HG02759 (cell line): ENCODE measurements around the gene PAX6.
"Not testable (repeated sequence)": the region's sequence is repeated elsewhere in the genome, so short reads cannot be mapped to it uniquely, and the experiment has no call there.

Experiments used
- ATAC-seq: cut with Tn5 transposase; IDR thresholded peaks from one replicate; pipeline ENCODE4 v1.9.1; 2021; ENCODE audit warnings: mild to moderate bottlenecking, moderate library complexity; ENCODE audit not compliant: unreplicated experiment

The PAX6 gene

DNA sequence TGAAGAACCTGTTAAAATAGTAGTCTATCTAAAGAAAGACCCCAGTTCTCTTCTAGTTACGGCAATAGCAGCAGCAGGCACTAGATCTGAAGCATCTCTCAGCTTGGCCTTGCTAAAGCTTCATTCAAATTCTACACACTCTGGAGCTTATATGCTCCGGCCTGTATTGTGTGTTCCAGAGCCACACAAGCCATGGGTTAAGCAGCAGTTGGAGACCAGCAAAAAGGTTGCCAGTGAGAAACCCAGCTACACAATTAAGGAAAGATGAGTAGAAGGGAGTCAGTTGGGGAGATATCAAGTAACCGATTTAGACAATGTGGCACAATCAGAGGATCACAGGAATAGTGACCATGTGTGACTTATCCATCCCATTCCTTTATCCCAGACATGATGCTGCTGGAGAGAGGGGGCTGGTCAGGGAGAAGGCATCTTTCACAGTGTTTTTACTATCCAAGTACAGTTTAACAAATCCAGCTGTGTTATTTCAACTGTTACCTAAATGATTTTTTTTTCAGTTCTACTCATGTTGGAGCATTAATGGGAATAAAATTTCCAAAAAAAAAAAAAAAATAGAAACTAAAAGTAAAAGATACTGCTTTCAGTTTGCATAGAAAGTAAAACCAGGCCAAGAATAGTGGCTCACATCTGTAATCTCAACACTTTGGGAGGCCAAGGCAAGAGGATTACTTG is 41.0 kb downstream of the PAX6 start:
- no peak for ATAC-seq

GRCh38 chr11:31768749-31769640 is 42.1 kb downstream of the PAX6 start:
- no peak for ATAC-seq

DNA sequence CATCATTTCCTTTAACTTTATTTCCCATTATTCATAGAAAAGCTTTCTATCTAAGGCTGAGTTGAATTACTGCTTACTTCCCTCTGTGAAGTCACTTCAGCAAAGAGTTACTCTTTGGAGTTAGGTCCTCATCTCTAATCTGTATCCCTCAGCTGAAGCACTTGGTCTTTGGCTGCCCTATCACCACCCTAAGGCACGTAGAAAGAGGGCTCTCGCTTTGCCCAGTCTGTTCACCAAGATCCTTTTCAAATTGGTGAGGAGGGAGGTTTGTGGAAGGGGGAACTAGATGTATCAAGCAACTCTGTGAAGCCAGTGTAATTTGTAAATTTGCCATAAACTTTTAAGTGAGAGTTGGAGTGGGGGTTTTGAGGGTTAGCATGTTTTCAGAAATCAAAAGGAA is 43.4 kb downstream of the PAX6 start:
- no peak for ATAC-seq

DNA sequence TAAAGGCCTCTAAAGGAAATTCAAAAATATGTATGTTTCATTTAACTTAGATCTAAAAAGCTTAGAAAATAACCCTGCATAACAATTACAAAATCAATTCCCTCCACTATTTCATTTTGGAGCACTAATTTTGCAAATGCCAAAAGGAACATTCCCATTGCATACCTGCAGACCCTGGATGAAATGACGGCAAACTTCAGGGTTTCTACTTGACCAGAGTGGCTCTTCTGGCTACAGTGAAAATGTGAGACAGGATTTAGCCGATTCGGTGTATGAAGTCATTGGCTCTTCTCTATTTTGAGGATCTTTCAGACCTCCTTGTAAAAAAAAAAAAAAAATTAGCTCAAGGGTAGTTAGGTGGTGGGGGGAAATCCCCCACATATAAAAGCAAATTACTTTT is 44.1 kb downstream of the PAX6 start:
- ATAC-seq = no peak

DNA sequence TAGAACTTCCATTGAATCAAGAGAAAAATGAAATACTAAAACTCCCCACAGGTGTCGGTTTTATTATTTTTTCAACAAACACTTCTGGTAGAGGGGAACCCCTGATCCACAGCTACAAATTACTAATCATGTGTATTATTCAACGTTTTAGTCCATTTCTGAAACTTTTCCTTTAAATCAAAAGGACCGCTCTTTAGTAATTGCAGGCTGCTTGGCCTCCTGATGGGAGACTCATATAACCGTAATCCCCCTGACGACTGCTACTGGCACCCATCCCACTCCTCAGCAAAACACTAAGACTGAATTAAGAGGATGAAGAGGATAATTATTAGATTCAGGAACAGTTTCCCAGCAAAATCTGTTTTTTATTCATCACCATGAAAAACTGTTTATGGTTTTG is 46.4 kb downstream of the PAX6 start:
- no peak for ATAC-seq

- no peak for ATAC-seq
Observed at GRCh38 chr11:31764261-31764660, 46.9 kb downstream of the PAX6 start.

GRCh38 chr11:31763296-31763695 is 47.8 kb downstream of the PAX6 start:
- ATAC-seq = no peak

GRCh38 chr11:31761636-31762035 is 49.5 kb downstream of the PAX6 start:
- ATAC-seq = no peak

- no peak for ATAC-seq
Observed at GRCh38 chr11:31757260-31757835, 53.8 kb downstream of the PAX6 start.

GRCh38 chr11:31747581-31747980 is 63.5 kb downstream of the PAX6 start:
- no peak for ATAC-seq

DNA sequence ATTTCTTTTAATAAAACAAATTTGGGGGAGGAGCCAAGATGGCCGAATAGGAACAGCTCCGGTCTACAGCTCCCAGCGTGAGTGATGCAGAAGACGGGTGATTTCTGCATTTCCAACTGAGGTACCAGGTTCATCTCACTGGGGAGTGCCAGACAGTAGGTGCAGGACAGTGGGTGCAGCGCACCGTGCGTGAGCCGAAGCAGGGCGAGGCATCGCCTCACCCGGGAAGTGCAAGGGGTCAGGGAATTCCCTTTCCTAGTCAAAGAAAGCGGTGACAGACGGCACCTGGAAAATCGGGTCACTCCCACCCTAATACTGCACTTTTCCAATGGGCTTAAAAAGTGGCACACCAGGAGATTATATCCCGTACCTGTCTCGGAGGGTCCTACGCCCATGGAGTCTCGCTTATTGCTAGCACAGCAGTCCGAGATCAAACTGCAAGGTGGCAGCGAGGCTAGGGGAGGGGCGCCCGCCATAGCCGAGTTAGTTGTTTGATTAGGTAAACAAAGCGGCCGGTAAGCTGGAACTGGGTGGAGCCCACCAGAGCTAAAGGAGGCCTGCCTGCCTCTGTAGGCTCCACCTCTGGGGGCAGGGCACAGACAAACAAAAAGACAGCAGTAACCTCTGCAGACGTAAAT is 70.3 kb downstream of the PAX6 start:
- not testable (repeated sequence) for ATAC-seq

GRCh38 chr11:31740131-31740530 is 71.0 kb downstream of the PAX6 start:
- no peak for ATAC-seq
